GM12878 (cell line): ENCODE results near the gene SEC31A. TPM values are rescaled to one million over a fixed set of nuclear protein-coding genes. Genes with fewer than 3 reads are reported as not detected.

Source experiments
- ATAC-seq: fragments of 200-7000 bp; cut with Tn5 transposase; 3 replicates; pipeline ENCODE4 v1.9.1; 2020; ENCODE audit warnings: mild to moderate bottlenecking, moderate library complexity
- BruUV-seq: library from RNA; stranded (reverse); fragments of 400-500 nt; replicated peaks from 2 replicates; lab custom pipeline; 2021; lab: Mats Ljungman, UMichigan
- CTCF ChIA-PET: fragments of 300-600 bp; sonication (Branson Sonifier 250); formaldehyde crosslinking; extraction: SDS; loops from one replicate; lab custom pipeline; 2021; ENCODE audit warnings: inconsistent platforms; lab: Yijun Ruan, JAX
- POLR2A ChIA-PET: fragments of 350-600 bp; formaldehyde crosslinking; extraction: SDS; loops from one replicate; lab custom pipeline; 2021; ENCODE audit warnings: inconsistent platforms; lab: Charles Lee
- RAD21 ChIA-PET: fragments of 300-600 bp; sonication (Branson Sonifier 250); formaldehyde crosslinking; loops from one replicate; lab custom pipeline; 2023; ENCODE audit warnings: antibody characterized with exemption; ENCODE audit not compliant: unreplicated experiment; lab: Charles Lee
- SMC1A ChIA-PET: fragments of 300-600 bp; sonication (Branson Sonifier 250); formaldehyde crosslinking; loops from one replicate; lab custom pipeline; 2023; ENCODE audit not compliant: unreplicated experiment, uncharacterized antibody; lab: Charles Lee
- DNase-seq: peaks from one replicate; pipeline ENCODE4 v3.0.0-alpha.2; 2011; ENCODE audit warnings: low read depth, low spot score
- FAIRE-seq: peaks from 3 replicates; lab custom pipeline; 2011; peaks lifted over from hg19 to GRCh38; lab: Jason Lieb, UNC
- H2AFZ ChIP-seq: 2 replicates; pipeline ENCODE4 v1.6.0; 2011; ENCODE audit warnings: low read depth, low read length, control low read depth; ENCODE audit not compliant: control insufficient read depth
- H3K27ac ChIP-seq: 2 replicates; pipeline ENCODE4 v1.5.1; 2011; ENCODE audit warnings: control low read depth; ENCODE audit not compliant: control insufficient read depth, insufficient read depth
- H3K27me3 ChIP-seq, 2 experiments: replicated peaks in 1 of 2; 2 replicates each; pipeline versions ENCODE4 v1.6.0 to v1.6.1; 2011; ENCODE audit warnings: low read length in 1 of 2; ENCODE audit not compliant: control insufficient read depth in 2 of 2, insufficient read depth in 2 of 2
- H3K36me3 ChIP-seq, 2 experiments: 2 replicates each; pipeline ENCODE4 v1.5.1; 2011; ENCODE audit warnings: low read length in 1 of 2; ENCODE audit not compliant: control insufficient read depth in 2 of 2, insufficient read depth in 2 of 2
- H3K4me1 ChIP-seq: 2 replicates; pipeline ENCODE4 v1.6.1; 2011; ENCODE audit warnings: mild to moderate bottlenecking, low read length, moderate library complexity, mixed read lengths; ENCODE audit not compliant: control insufficient read depth, insufficient read depth
- H3K4me2 ChIP-seq: 2 replicates; pipeline ENCODE4 v1.6.0; 2011; ENCODE audit warnings: control low read depth; ENCODE audit not compliant: control insufficient read depth, insufficient read depth
- H3K4me3 ChIP-seq: fragments of 200-600 bp; sonication (generic); 2 replicates; pipeline ENCODE4 v1.5.1; 2016
- H3K79me2 ChIP-seq: 2 replicates; pipeline ENCODE4 v1.6.0; 2011; ENCODE audit warnings: low read length; ENCODE audit not compliant: control insufficient read depth, insufficient read depth
- H3K9ac ChIP-seq: 2 replicates; pipeline ENCODE4 v1.8.0; 2011; ENCODE audit warnings: low read length, control low read depth, mixed read lengths; ENCODE audit not compliant: control insufficient read depth, insufficient read depth
- H3K9me3 ChIP-seq: replicated peaks from 3 replicates; pipeline ENCODE4 v1.5.1; 2011; ENCODE audit warnings: mild to moderate bottlenecking, low read length; ENCODE audit not compliant: control insufficient read depth, insufficient read depth
- H4K20me1 ChIP-seq: 2 replicates; pipeline ENCODE4 v1.6.0; 2011; ENCODE audit not compliant: control insufficient read depth, insufficient read depth
- BHLHE40 ChIP-seq, 2 experiments: fragments of 450-650 bp in 1 of 2; IDR thresholded peaks; 2 replicates each; pipeline ENCODE4 v1.6.1; 2011 to 2017; ENCODE audit warnings: low read depth in 2 of 2, borderline replicate concordance in 1 of 2, improper control_type of control experiment in 1 of 2, low read length in 1 of 2, mild to moderate bottlenecking in 1 of 2
- FOXK2 ChIP-seq: fragments of 450-650 bp; IDR thresholded peaks from 2 replicates; pipeline ENCODE4 v1.6.1; 2017; ENCODE audit warnings: mild to moderate bottlenecking, moderate library complexity
- IKZF2 ChIP-seq, 2 experiments: fragments of 450-650 bp; IDR thresholded peaks; 2 replicates each; pipeline ENCODE4 v1.6.1; 2017; ENCODE audit warnings: mild to moderate bottlenecking in 2 of 2, moderate library complexity in 2 of 2
- MYB ChIP-seq: fragments of 150-350 bp; IDR thresholded peaks from 2 replicates; pipeline ENCODE4 v1.6.1; 2014; ENCODE audit warnings: mild to moderate bottlenecking, low read depth, low read length, borderline replicate concordance
- RBBP5 ChIP-seq: fragments of 200-600 bp; sonication (generic); conservative IDR thresholded peaks from 2 replicates; pipeline ENCODE4 v1.6.1; 2016
- RELA ChIP-seq: fragments of 450-650 bp; IDR thresholded peaks from 2 replicates; pipeline ENCODE4 v1.8.0; 2014; ENCODE audit warnings: borderline replicate concordance; ENCODE audit not compliant: partially characterized antibody
- STAT3 ChIP-seq: IDR thresholded peaks from 2 replicates; pipeline ENCODE4 v1.6.1; 2011; ENCODE audit warnings: low read depth, low read length, improper control_type of control experiment
- ZNF622 ChIP-seq: fragments of 450-650 bp; IDR thresholded peaks from 2 replicates; pipeline ENCODE4 v1.6.1; 2017; ENCODE audit warnings: mild to moderate bottlenecking, inconsistent platforms
- WGBS: methylation state at CpG from one replicate; pipeline ENCODE4 v1.1.6; 2016; ENCODE audit warnings: low lambda C conversion rate; ENCODE audit not compliant: insufficient replicate concordance, insufficient coverage; ENCODE audit errors: missing lambda C conversion rate; 5-methylcytosine and 5-hydroxymethylcytosine counted together
- in situ Hi-C: fragments of 300-500 bp; cut with MboI; formaldehyde crosslinking; loops from 9 replicates; pipeline ENCODE4 v1.14.3; 2018; ENCODE audit warnings: mixed read lengths
- intact Hi-C: fragments of 100-400 bp; cut with micrococcal nuclease; formaldehyde crosslinking; loops from one replicate; pipeline ENCODE4 v1.14.2; 2022; ENCODE audit not compliant: unreplicated experiment
- polyA plus RNA-seq, 11 experiments: library from polyadenylated mRNA; depleted of rRNA in 4 of 11; unstranded in 6 of 11; stranded (reverse) in 5 of 11; fragments of >200 nt; fragmentation: Nextera tagmentation in 4 of 11; fragmentation: Illumina TruSeq in 1 of 11; extraction: Ambion mirVana in 4 of 11; extraction: Trizol in 1 of 11; gene quantifications; 1 replicate in 1 of 11; 2 replicates in 10 of 11; pipeline versions ENCODE4 v1.2.1 to v1.2.3, GENCODE V29; 2011 to 2016; ENCODE audit warnings: inconsistent platforms in 2 of 11, missing spikeins in 2 of 11, low read depth in 1 of 11
- total RNA-seq, 4 experiments: library from RNA; depleted of rRNA in 3 of 4; stranded (reverse); fragments of >200 nt in 3 of 4; fragmentation: Illumina TruSeq in 1 of 4; extraction: Trizol in 1 of 4; gene quantifications; 2 replicates each; pipeline versions ENCODE4 v1.2.1 to v1.2.3, GENCODE V29; 2013 to 2021
- TF ChIP-seq, protein P1 (sequence below): IDR thresholded peaks from 2 replicates; pipeline ENCODE4 v1.6.1; 2011; ENCODE audit warnings: borderline replicate concordance, low read depth, mild to moderate bottlenecking, moderate library complexity, mixed read lengths, low read length; ENCODE audit not compliant: insufficient read depth; ENCODE audit errors: extremely low read length
- TF ChIP-seq, protein P2 (sequence below): fragments of 450-650 bp; IDR thresholded peaks from 2 replicates; pipeline ENCODE4 v1.6.1; 2017; ENCODE audit warnings: borderline replicate concordance
- TF ChIP-seq, protein P3 (sequence below): IDR thresholded peaks from 2 replicates; pipeline ENCODE4 v1.6.1; 2012; ENCODE audit warnings: low read depth, low read length, improper control_type of control experiment
- TF ChIP-seq, protein P4 (sequence below): IDR thresholded peaks from 2 replicates; pipeline ENCODE4 v1.6.1; 2011; ENCODE audit warnings: low read depth, low read length, improper control_type of control experiment, borderline replicate concordance

Gene SEC31A
- total and polyA plus RNA-seq, 10 of the 15 experiments (the other 5 are each of a cell fraction or from before 2014, with no cell fraction given), result 74.6 to 171 (median 129) TPM

DNA sequence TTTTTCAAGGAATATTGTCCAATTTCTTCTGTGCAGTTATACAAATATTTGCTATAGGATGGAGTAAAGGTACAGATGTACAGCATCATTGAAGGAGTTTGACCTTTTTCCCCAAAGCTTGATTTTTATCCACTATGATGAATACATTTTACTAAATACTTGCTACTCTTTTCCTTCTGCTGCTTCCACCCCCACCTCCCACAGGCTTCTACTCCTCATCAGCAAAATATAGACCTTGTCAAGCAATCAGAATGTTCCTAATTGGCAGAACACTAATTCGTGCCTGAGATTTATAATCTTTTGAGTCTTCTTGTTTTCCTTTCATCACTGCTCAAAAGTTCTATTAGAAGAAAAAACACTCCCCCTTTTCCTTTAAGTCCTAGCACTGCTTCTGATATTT lies 5.8 kb upstream of the SEC31A start:
- CTCF ChIA-PET, result interaction anchor here (0.8 to 4.2 kb wide), 7 partner anchors 10 to 377 kb away, joined by 3 to 28 read pairs (median 5); partner anchors contain the start of gene LIN54

More for the DNA sequence above, 5.8 kb upstream of the SEC31A start:
- ATAC-seq (no peak), DNase-seq (no peak), FAIRE-seq (no peak)
- H3K27ac ChIP-seq, result no peak overlapping the region
- in situ Hi-C loops (no loop called here), intact Hi-C loops (no loop called here)
- no peaks in the 10 kb centered on the region for H3K27me3 ChIP-seq
- no peaks in the 10 kb centered on the region for H3K9me3 ChIP-seq
- H3K9ac ChIP-seq, result no peak overlapping the region
- ChIA-PET POLR2A (interaction anchor here (1.5 kb wide), 1 partner anchor 524 kb away, joined by 4 read pairs; no protein-coding TSS in a partner anchor), SMC1A (interaction anchor here (1.5 to 5.0 kb wide), 6 partner anchors 8 to 384 kb away, joined by 3 to 21 read pairs (median 4); partner anchors contain the start of gene LIN54), RAD21 (interaction anchor here (1.2 kb wide), 1 partner anchor 384 kb away, joined by 4 read pairs; no protein-coding TSS in a partner anchor)
- peak overlapping the region; percentile 50 for H3K4me2 ChIP-seq
- WGBS, result 90% methylated on average over 1 of the region's 1 CpG
- peak overlapping the region; percentile 38; the same call in 1 of the 2 replicates for H3K4me3 ChIP-seq
- H2AFZ ChIP-seq, result no peak overlapping the region
- TF ChIP-seq, protein P1, sequence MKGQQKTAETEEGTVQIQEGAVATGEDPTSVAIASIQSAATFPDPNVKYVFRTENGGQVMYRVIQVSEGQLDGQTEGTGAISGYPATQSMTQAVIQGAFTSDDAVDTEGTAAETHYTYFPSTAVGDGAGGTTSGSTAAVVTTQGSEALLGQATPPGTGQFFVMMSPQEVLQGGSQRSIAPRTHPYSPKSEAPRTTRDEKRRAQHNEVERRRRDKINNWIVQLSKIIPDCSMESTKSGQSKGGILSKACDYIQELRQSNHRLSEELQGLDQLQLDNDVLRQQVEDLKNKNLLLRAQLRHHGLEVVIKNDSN, result no peak
- no peak for TF ChIP-seq BHLHE40 (IDR thresholded peaks at IDR 0.05; ENCODE audit: borderline replicate concordance in 1 of 2, low read depth in 2 of 2, low read length in 1 of 2)
- TF ChIP-seq RELA, result no peak
- TF ChIP-seq, protein P2, sequence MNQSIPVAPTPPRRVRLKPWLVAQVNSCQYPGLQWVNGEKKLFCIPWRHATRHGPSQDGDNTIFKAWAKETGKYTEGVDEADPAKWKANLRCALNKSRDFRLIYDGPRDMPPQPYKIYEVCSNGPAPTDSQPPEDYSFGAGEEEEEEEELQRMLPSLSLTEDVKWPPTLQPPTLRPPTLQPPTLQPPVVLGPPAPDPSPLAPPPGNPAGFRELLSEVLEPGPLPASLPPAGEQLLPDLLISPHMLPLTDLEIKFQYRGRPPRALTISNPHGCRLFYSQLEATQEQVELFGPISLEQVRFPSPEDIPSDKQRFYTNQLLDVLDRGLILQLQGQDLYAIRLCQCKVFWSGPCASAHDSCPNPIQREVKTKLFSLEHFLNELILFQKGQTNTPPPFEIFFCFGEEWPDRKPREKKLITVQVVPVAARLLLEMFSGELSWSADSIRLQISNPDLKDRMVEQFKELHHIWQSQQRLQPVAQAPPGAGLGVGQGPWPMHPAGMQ, result no peak
- TF ChIP-seq MYB, result no peak
- TF ChIP-seq, protein P3, sequence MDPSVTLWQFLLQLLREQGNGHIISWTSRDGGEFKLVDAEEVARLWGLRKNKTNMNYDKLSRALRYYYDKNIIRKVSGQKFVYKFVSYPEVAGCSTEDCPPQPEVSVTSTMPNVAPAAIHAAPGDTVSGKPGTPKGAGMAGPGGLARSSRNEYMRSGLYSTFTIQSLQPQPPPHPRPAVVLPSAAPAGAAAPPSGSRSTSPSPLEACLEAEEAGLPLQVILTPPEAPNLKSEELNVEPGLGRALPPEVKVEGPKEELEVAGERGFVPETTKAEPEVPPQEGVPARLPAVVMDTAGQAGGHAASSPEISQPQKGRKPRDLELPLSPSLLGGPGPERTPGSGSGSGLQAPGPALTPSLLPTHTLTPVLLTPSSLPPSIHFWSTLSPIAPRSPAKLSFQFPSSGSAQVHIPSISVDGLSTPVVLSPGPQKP, result no peak
- TF ChIP-seq ZNF622, result no peak
- TF ChIP-seq STAT3, result no peak
- TF ChIP-seq, protein P4, sequence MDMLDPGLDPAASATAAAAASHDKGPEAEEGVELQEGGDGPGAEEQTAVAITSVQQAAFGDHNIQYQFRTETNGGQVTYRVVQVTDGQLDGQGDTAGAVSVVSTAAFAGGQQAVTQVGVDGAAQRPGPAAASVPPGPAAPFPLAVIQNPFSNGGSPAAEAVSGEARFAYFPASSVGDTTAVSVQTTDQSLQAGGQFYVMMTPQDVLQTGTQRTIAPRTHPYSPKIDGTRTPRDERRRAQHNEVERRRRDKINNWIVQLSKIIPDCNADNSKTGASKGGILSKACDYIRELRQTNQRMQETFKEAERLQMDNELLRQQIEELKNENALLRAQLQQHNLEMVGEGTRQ, result no peak
- no peak for TF ChIP-seq FOXK2
- TF ChIP-seq RBBP5, result no peak
- no peak for TF ChIP-seq IKZF2 (IDR thresholded peaks at IDR 0.05)
- H3K36me3 ChIP-seq, result peaks cover 0 to 16% of the 10 kb centered on the region in 2 experiments; a peak in 3 of 4 replicates
- peaks cover 55% of the 10 kb centered on the region for H3K79me2 ChIP-seq
- H4K20me1 ChIP-seq, result no peaks in the 10 kb centered on the region
- peaks cover 3% of the 10 kb centered on the region; the same call in 1 of the 2 replicates for H3K4me1 ChIP-seq
- no TSS peak for BruUV-seq
